Ecto neural progenitor cell (in vitro differentiated cells): ENCODE results near the gene CAMTA1.
"Not testable (repeated sequence)": the region's sequence is repeated elsewhere in the genome, so short reads cannot be mapped to it uniquely, and the experiment has no call there.

ENCODE experiments used
- DNase-seq: peaks from one replicate; pipeline ENCODE4 v3.0.0-alpha.2; 2018; ENCODE audit warnings: low spot score

CAMTA1 gene

DNA sequence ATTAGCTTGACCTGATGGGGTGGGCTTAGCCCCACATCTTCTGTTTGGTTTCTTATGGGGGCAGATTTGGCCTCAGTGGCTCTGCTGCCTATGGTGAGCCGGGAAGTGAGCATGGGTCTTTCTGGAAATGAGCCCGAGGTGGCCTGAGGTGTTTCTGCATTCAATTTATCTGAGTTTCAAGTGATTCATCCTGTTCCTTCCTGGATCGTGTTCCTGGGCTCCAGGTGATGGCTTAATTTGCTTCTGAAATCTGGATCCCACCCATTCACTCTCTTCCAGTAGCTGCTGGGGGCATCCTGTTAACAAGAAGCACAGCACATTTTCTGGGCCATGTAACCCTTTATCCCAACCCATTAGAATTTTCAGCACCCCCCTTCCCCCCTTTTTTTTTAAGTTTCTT lies 324.6 kb downstream of the CAMTA1 start:
- DNase-seq = no peak

DNA sequence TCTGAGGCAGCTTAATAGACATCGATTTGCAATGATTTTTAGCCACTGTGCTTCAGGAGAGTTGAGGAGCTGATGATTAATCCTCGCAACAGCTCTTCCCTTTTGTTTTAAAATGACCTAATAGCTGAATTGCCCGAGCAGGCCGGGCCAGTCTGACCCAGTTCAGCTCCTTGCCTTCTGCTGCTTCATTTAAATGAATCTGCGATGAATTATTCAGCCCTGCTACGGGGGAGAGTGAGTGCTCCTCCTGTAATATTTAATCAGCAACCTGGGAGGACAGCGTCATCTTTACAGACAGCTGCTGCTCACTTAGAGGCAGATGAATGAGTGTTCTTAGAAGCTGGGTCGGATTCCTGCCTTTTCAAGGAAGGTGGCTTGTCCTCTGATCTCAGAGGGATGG lies 325.1 kb downstream of the CAMTA1 start:
- no peak for DNase-seq

DNA sequence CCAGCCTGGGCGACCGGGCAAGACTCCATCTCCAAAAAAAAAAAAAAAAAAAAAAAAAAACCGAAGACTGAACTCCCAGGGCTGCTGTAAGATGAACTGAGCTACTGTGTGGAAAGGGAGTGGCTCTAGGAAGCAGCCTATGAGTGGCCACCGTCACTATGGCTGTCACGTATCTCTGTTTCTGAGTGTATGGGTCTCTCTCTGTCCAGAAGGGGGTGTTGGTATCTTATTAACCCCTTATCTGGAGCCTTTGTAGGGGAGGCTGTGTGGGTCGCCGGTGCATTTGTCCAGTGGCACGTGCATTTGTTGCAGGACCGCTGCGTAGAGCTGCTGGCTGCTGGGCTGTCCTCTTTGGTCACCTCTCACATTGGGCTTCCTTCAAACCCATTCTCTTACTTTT lies 326.6 kb downstream of the CAMTA1 start:
- DNase-seq = no peak

DNA sequence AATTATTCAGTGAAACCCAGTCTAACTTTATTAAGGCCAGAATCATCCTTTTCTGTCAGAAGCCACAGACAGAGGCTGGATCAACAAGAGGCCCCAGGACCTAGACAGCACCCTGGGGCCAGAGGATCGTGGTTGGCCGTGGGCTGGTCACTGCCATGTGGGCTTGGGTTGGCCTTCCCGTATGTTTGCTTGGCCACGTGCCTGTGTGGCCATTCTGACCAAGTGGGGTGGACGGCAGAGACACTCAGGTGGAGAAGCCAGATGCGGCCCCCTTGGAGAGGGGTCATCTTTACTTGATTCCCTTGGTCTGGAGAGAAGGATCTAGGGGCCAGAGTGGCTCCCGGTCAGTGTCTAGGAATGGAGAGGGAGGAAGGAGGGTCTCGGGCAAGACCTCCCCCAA lies 327.9 kb downstream of the CAMTA1 start:
- no peak for DNase-seq

DNA sequence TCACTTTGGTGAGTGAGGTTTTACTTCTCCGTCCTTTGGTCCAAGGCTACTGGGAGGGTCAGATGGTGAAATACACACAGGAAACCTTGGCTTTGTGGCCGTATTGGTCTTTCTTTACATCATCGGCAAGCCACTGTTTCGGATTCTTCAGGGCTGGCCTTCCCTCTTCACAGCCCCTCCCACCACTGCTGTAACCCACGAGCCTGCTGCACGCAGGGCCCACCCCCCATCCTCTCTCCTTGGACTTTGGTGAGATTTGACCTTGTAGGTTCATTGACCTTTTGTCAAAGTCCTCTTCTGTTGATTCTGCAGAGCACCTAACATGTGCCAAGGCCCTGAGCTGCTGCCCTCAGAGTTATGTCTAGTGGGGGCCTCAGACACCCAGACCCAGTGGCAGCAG lies 328.6 kb downstream of the CAMTA1 start:
- DNase-seq = no peak

DNA sequence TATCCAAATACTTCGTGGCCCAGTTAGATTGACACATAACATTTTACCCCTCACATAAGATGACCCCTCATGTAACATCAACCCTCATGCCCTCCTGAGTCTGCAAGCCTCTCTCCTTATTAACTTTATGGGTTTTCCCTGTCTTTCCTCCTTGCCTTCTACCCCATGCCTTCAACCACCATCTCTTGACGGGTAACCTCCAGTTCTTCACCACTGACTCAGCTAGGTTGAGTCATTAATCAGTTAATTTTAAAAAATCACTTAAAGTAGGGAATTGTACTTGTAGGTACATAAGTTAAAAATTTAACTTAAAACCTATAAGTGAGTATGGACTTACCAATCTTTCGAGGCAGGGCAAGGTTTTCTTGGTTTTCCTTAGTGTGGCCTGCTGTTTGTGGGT lies 330.7 kb downstream of the CAMTA1 start:
- DNase-seq = no peak

DNA sequence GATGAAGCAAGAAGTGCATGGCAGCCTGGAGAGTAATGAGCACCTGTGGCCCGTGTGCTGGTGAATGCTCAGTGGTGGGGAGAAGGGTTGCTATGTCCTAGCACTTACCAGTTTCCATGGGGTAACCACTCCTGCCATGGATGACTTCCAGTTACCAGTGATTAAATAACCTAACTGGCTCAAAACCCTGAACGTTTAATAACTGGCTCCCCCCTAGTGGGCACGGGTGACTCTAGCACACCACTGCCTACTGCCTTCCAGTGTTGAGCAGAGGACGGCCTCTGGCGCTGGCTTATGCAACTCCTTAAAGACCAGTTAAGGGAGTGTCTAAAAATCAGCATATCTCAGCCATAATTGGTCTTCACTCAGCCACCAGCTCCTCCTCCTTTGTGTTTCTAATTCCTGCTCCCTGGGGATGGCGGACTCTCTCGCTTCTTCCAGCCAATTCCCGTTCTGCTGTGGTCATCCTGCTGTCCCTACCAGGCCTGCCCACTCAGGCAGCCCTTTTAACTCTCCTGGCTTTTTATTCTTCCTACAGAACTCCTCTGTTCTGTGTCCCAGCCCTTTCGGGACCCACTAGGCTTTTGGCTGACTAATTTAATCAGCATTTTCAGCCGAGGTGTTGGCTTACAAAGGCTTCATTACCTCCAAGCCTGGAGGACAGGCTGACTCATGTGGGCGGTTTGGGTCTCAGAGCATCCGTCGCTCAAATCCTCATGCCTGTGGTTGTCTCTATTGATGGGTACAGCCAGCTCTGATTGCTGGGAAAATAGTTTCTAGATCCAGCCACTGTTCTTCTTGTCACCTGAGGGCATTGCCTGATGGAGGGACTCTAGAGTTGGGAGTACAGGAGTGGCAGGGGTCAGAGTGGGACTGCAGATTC lies 332.4 kb downstream of the CAMTA1 start:
- peak; percentile 70 for DNase-seq

DNA sequence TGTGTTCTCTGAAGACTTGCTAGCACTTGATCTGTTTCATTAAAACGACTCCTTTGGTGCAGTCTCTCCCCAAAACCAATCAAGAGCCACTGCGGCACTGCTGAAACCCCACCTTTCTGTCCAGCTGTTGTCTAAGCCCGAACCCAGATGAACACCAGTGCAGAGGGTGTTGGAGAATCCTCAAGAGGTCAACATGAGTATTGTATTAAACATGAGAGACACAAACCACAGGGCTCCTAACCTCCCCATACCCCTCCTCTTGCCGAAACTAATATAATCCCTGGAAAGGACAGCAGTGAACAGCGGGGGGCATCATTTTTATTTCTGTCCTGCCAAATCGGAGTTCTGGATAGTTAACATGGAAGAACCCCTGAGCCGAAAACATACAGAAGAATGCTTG lies 333.9 kb downstream of the CAMTA1 start:
- DNase-seq = no peak

DNA sequence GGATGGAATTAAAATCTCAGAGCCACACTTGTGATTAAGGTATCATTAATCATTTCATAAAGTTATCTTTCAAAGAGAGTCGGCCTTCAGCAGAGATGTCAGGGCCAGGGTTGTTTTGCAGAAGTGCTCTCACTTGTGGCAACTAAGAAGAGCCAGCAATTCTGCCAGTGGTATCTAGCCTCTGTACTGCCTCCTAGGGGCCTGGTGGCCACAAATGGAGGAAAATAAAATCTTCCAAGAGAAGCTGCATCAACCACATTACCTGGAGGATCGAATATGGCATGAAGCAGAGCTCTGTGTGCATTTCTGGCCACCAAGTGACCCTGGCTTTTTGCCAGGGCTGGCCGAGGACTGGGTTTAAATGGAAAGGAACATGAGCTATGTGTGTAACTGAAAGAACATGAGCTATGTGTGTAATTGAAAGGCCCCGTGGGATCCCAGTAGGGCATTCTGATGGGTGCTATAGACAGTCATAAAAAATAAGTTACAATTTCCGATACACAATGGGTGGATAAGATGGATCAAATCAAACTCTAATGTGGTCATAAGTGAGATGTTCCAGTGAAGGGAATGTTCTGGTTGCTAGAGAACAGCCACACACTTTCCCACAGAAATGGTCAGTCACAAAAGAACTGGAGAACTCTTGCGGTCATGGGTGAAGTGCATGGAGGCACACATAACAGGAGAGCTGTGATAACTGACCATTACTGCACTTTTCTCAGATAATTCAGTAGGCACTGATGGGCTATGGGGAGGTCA lies 335.8 kb downstream of the CAMTA1 start:
- no peak for DNase-seq

DNA sequence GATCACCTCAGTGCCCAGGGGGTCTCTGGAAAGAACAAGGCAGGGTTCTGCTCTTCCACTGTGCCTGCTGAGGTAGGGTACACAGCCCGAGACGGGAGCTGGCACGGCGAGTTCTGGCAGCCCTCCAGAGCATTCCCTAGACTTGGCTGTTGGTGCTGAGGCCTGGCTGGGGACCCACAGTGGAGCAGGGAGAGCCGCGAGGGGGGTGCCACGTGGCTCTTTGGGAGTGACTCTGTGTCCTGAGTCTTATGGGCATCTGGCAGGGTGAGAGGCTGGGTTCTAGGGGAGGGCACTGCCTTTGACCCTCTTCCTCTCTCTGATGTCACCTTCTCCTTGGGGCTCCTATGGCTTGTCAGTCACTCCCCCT lies 336.4 kb downstream of the CAMTA1 start:
- DNase-seq = no peak

DNA sequence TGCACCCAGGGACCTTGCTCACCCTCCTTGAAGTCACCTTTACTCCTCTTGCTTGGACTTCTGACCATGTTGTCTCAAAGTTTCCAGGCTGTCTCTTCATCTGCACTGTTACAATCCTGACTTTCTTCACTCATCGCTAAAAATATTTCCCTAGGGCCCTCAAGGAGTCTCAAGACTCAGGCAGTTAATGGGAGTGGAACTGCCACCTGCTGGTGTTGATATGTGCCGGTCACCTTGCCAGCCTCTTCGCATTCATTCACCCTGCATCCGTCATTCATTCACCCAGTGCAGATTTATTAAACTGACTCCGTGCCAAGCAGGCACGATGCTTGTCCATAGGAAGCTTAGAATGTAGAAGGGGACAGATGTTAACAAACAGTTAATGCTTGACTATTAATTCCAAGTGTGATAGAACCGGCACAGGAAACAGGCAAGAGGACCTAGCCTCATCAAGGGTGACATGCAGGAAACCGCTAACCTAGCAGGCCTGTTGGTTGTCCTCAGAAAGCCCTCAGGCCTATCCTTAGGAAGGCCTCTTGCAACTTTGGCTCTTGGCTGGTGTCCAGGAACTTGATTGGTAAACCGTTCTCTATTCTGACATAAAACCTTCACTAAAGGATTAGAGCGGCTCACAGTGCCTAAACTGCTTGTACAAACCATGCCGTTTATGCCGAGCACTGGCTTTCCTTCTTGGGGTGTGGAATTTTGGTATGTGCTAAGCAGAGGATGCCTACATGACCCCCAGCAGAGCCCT lies 342.2 kb downstream of the CAMTA1 start:
- DNase-seq = no peak

DNA sequence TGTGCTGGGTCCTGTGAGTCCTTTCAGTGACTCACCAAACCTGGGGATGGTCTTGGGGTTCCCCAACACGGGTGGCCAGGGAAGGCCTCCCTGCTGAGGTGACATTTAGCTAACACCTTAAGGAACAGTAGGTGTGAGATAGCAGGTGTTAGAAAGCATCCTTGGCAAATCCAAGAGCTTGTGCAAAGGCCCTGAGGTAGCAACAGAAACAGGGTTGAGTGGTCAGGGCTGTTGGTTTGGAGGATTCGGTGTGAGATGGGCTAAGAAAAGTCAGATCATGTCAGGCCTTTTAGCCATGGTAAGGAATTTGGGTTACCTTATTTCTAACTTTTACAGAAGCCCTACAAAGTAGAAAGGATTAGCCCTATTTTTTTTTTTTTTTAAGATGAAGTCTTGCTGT lies 343.0 kb downstream of the CAMTA1 start:
- DNase-seq = no peak

DNA sequence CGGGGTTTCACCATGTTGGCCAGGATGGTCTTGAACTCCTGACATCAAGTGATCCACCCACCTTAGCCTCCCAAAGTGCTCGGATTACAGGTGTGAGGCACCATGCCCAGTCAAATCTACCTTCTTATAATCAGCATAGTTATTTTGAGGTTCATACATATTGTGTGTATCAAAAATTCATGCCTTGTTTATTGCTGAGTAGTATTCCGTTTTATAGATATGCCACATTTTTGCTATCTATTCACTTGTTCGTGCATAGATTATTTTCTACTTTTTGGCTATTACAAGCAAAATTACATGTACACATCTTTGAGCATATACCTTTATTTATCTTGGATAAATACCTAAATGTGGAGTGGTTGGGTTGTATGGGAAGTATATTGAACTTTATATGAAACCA lies 344.9 kb downstream of the CAMTA1 start:
- DNase-seq = no peak

DNA sequence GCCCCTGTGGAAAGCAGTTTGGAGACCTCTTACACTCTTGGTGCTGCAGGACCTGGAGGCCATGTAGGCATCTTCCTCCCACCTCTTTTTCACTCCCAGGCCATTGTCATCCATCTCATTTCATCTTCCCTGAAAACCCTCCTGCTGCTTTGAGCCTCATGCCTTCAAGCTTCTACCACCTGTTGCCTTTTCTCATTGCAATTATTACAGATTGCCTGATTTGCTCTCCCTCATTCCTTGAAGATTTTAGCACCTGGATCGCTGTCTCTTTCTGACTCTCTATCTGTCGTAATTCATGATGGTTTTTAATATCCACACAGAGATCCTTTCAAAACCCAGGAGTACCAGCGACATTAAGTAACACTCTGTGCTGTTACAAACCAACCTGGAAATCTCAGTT lies 350.2 kb downstream of the CAMTA1 start:
- no peak for DNase-seq

DNA sequence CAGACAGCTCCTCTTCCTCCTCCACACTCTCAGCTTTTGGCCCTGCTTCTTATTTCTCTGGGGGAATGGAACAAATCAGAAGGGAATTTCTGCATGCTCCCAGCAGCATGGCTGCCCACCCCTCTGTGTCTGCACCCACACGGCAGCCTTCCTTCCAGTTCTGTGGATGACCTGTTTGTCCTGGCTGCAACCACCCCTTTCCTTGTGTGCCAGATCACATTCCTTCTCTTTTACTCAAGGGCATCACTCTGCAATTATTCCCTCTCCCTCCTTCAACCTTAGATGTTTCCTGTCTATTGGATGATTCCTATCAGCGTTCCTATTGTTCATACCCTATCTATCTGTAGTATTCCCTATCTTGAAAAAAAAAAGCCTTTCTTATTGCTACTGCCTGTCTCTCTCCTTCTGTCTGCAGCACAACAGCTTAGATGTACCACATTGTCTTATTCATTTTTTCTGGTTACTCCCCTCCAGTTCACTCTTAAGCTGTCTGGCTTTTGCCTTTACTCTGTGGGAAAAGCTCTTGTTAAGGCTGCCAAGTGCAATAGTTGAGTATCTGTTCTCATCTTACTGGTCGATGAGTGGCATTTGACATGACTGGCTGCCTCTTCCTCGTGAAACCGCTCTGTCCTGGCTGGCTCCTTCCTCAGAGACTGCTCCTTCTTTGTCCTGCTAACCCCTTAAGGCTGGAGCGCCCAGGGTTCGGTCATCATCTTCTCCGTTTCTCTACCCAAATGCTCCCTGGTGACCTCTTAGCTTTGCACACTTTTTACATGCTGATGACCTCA lies 351.1 kb downstream of the CAMTA1 start:
- DNase-seq = no peak

DNA sequence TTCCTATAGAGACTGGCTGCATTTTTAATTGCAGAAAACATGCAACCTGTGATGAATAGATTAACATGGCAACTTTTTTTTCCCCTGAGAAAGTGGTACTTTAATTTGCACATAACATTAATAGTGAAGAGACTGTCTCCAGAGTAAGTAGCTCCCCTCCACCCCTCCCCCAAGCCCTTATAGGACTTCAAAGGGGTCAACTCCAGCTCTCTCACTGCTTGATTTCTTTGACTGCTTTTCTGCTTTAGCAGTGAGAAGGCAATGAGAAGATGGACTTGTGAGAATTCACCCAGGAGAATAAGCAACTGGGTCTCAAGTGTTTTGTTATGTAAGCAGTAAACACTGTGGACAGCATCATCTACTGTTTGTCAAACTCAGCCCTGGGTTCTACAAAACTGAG lies 355.0 kb downstream of the CAMTA1 start:
- DNase-seq = peak; percentile 41

DNA sequence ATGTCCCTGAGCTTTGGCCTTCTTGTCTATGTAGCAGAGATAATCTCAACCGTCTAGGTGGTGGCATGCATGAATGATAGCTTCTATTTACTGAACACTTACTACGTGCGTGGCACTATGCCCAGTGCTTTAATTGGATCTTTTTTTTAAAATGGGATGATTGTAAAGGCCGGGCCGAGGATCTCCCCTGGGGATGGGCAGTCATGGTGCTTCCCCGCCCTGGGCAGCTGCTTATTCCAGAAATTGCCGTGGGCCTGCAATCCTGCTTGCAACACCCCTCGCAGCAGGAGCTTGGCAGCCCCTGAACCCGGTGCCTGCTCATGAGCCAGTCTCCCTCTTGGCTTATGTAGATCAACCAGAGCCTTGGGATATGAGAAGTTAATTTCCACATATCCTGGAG lies 360.7 kb downstream of the CAMTA1 start:
- DNase-seq = no peak

DNA sequence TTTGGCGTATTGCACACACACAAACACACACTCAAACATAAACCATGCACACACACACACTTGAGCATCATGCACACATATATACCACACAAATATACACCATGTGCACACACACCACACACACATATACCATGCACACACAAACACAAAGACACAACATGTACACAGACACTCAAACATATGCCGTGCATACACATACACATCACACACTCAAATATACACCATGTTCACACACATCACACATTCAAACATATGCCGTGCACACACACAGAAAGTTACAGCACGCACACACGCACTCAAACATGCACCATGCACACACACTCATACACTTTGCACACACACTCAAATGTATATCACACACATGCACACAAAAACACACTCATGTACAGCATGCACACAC lies 361.5 kb downstream of the CAMTA1 start:
- no peak for DNase-seq

DNA sequence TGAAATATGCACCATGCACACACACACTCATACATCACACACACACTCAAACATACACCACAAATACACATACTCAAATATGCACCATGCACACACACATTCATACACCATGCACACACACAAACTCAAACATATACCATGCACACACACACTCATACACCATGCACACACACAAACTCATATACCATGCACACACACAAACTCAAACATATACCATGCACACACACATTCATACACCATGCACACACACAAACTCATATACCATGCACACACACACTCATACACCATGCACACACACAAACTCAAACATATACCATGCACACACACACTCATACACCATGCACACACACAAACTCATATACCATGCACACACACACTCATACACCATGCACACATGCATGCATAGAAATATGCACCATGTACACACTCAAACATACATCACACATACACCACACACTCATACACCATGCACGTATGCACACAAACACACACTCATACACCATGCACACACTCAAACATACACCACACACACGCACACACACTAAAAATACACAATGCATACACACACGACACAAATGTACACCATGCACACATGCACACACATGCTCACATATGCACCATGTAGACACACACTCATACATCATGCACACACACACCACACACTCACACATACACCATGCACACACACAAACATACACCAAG lies 362.5 kb downstream of the CAMTA1 start:
- not testable (repeated sequence) for DNase-seq

DNA sequence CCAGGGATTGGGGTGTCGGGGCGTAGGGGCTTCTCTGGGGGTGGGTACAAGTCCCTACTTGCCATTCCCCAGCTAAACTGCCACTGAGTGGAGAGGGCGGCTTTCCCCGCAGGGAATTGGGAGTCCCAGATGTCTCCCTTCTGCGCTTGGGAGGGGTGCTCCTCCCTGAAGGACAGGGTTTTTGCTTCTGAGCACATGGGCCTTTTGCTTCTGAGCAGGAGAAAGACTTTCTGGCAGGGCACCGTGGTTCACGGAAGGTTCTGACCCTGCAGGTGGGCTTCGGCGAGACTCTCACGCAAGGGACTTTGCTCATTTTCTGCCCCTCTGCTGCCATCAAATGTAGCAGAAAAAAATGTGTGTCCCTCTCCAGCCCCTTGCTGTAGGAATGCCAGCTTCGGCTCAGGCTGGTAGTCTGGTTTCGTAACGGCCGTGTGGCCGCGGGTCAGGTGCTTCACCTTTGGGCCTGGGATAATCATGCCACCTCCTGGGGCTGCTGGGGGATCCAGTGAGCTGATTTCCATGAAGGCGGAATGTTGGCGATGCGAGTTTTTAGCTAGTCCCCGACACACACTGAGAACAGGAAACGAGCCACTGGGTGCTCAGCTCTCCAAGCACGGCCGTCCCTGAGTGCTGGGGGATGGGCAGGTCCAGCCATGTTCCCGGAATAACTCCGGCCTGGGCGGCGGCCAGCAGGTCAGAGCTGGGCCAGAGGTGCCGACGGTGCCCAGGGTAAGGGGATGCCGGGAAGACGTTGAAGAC lies 364.0 kb downstream of the CAMTA1 start:
- DNase-seq = peak; percentile 55
